ENCODE results near the gene AMZ1. TPM values are rescaled to one million over a fixed set of nuclear protein-coding genes. Genes with fewer than 3 reads are reported as not detected.
A peak's percentile ranks its signal among the peaks of the same experiment; 100 is the strongest.
"Not testable (repeated sequence)": the region's sequence is repeated elsewhere in the genome, so short reads cannot be mapped to it uniquely, and the experiment has no call there.

The AMZ1 gene
- total RNA-seq, 1 experiment from 2014 or later = 4.9 TPM

- DNase-seq (ENCODE audit: low read depth) = no peak
Measured at GRCh38 chr7:2667843-2668242, 20.2 kb upstream of the AMZ1 start.

GRCh38 chr7:2668401-2668800, 19.6 kb upstream of the AMZ1 start:
- DNase-seq (ENCODE audit: low read depth) = peak; percentile 79

- DNase-seq (ENCODE audit: low read depth) = no peak
Measured at GRCh38 chr7:2670171-2670570, 17.8 kb upstream of the AMZ1 start.

GRCh38 chr7:2670720-2671391, 17.1 kb upstream of the AMZ1 start:
- DNase-seq (ENCODE audit: low read depth) = peak; percentile 68

DNA sequence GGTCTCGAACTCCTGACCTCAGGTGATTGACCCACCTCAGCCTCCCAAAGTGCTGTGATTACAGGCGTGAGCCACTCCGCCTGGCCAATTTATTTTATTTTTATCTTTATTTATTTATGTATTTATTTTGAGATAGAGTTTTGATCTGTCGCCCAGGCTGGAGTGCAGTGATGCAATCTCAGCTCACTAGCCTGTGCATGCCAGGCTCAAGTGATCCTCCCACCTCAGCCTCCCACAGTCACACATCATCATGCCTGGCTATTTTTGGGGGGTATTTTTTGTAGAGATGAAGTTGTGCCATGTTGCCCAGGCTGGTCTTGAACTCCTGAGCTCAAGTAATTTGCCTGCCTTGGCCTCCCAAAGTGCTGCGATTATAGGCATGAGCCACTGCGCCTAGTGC, 14.8 kb upstream of the AMZ1 start:
- DNase-seq (ENCODE audit: low read depth) = not testable (repeated sequence)

DNA sequence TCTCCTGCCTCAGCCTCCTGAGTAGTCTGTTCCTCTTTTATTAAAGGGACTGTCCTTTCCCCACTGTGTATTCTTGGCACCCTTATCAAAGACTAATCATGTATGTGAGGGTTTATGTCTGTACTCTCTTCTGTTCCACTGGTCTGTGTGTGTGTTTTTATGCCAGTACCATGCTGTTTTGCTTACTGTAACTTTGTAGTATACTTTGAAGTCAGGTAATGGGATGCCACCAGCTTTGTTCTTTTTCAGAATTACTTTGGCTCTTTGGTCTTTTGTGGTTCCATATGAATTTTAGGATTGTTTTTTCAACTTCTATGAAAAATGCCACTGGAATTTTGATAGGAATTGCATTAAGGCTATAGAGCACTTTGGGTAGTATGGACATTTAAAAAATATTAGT, 14.1 kb upstream of the AMZ1 start:
- no peak for DNase-seq (ENCODE audit: low read depth)

DNA sequence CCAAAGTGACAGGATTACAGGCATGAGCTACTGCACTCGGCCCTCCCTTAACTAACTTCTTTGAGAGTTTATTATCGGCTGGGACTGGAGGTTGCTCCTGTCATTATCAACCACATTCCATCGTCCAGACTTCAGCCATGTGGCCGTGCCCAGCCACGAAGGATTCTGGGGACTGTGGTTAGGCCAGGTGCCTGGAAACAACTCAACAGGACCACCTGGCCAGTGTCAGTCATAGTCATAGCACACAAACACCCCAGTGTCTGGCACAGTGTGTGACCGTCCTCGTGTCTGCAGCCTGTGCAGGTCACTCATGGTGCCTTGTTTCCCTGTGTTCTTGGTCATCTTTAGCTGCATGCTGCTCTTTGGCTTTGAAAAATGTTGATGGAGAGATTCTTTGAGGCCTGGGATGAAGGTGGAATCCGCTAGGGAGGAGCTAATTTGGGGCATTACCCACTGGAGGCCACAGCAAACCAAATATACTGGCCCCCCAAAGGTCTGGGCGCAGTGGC, 12.7 kb upstream of the AMZ1 start:
- DNase-seq (ENCODE audit: low read depth) = no peak

GRCh38 chr7:2676576-2676975, 11.4 kb upstream of the AMZ1 start:
- DNase-seq (ENCODE audit: low read depth) = not testable (repeated sequence)

- not testable (repeated sequence) for DNase-seq (ENCODE audit: low read depth)
Measured at GRCh38 chr7:2678454-2678853, 9.5 kb upstream of the AMZ1 start.

- DNase-seq (ENCODE audit: low read depth) = not testable (repeated sequence)
Measured at GRCh38 chr7:2679135-2680127, 8.6 kb upstream of the AMZ1 start.

GRCh38 chr7:2680256-2680655, 7.7 kb upstream of the AMZ1 start:
- DNase-seq (ENCODE audit: low read depth) = no peak

GRCh38 chr7:2680792-2681490, 7.1 kb upstream of the AMZ1 start:
- DNase-seq (ENCODE audit: low read depth) = peak; percentile 79

DNA sequence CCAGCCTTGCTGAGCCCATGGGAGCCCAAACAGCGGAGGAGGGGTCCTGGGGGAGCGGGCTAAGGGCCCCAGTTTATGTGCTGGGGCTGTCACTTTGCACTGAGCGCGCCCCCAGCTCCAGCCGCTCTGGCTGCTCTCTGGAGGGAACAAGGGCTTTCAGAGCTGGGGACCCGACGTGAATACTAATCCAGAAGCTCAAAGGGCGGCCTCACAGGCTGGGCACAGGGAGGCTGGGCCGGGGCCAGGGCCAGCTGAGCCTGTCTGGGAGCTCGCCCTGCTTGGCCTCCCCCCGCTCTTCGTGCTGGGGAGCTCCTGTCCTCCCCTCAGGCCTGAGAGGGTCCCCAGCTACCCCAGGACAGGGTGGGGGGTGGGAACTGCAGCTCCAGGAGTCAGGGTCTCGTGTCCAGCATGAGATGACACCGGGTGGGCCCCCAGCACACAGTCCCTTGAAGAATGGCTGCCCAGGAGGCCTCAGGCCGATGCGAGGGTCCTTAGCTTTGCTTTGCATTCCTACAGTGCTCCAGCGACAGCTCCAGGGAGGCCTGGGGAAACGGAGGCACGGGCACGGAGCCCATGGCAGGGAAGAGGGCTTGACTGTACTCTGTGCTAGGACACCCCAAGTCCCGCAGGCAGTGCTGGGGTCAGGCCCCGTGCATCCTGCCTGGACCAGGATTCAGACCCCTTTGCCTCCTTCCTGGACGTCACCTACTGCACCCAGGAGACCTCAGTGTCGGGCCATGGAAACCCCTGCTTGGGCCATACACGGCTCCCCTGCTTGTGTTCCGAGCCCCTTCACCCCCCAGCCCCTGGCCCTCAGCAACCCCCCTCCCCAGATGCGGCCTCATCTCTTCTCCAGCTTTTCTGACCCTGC, 5.8 kb upstream of the AMZ1 start:
- DNase-seq (ENCODE audit: low read depth) = no peak

GRCh38 chr7:2684501-2684900, 3.5 kb upstream of the AMZ1 start:
- no peak for DNase-seq (ENCODE audit: low read depth)

DNA sequence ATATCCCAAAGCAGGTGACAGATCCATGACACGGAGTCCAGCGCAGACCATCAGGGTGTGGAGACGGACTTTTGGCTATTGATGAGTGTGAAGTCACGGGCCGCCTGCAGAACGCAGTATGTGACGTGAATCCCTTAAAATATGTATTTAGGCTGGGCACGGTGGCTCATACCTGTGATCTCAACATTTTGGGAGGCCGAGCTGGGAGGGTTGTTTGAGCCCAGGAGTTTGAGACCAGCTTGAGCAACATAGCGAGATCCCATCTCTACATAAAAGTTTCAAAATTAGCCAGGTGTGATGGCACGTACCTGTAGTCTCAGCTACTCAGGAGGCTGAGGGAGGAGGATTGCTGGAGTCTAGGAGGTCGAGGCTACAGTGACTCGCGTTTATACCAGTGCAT, 1.9 kb upstream of the AMZ1 start:
- DNase-seq (ENCODE audit: low read depth) = no peak

DNA sequence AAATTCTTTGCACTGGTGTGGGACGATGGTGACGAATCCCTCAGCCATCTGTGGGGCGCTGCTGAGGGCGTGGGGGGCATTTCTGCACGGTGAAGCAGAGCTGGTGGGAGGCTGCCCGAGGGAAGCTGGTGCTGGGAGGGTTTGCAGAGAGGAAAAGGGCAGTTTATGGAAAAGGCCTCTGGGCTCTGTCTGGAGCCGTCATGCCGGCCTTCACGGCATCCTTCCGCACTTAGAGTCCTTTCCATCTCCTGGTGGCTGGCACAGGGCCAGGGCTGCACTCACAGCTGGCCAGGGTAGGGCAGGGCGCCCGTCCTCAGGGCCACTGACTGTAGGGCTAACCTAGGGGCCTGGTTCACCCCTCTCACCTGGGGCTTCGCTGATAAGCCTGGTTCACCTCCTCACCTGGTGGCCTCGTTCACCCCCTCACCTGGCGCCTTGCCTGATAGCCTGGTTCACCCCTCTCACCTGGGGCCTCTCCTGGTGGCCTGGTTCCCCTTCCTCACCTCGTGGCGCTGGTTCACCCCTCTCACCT, 598 bp upstream of the AMZ1 start:
- peak; percentile 97 for DNase-seq (ENCODE audit: low read depth)

DNA sequence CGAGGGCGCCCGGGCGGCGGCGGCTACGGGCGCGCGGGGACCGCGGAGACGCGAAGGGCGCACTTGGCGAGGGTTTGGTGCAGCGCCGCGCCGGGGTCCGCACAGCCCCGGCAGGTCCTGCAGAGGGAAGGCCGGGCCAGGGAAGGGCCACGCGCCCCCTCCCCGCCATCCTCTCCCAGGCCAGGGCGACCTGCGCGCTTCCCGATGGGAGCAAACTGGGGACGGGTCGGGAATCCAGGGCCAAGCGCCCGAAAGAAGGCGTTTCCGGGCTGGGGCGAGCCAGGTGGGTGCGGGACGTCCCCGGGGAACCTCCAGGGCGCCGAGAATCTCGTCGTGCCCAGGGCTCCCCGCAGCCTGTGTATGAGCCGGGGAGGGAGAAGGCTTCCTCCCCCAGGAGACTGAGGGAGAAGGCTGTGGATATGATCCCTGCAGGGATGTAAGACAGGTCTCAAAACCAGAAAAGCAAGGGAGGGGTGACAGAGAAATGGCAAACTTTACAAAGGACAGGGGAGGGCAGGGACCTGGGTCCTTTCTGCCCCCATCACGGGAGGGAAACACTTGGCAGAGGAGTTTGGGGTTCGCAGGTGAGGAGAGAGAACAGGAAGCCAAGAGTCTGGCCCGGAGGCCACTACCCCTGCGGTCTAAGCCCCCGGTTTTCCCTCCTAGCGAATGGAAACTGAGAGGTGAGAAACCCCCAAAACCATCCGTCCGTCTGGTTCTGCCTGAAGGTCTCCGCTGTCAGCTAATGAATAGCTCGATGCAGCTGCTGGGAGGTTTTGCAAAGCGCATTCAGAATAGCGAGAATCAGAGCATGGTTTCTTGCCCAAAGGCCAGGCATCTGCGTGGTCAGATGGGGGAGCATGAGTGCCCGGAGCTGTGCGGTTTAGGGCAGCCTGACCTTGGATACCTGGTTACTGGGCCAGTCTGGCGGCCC, 674 bp downstream of the AMZ1 start:
- DNase-seq (ENCODE audit: low read depth) = peak; percentile 95

GRCh38 chr7:2689343-2689847, 1.4 kb downstream of the AMZ1 start:
- DNase-seq (ENCODE audit: low read depth) = no peak

DNA sequence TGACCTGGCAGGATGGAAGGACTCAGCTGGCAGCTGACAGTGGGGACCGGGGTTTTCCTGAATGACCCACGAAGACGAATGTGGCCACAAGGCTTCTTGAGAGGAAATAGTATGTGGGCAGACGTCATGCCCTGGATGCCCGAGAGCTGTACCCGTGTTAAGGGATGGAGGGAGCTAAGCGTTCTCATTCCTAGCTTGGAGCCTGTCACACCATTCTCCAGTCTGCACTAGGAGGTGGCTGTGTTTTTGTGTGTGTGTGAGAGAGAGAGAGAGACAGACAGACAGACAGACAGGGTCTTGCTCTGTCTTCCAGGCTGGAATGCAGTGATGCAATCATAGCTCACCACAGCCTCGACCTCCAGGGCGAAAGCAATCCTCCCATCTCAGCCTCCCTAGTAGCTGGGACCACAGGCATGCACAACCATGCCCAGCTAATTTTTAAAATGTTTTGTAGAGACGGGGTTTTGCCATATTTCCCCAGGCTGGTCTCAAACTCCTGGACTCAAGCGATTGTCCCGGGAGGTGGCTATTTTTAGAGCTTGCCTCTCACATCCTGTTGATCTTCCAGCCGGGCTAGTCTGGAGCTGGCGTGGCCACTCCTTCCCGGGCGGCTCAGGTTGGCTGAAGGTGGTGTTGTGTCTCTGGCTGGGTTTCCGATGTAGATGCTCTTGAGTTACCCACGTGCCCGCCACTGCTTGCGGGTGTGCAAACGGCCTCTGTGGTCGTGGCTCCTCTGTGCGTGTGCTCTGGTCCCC, 2.1 kb downstream of the AMZ1 start:
- DNase-seq (ENCODE audit: low read depth) = peak; percentile 87

All from RPMI7951 (cell line).